ENCODE data around the gene ZBED4.
A peak's percentile ranks its signal among the peaks of the same experiment; 100 is the strongest.

ZBED4 gene

GRCh38 chr22:49923445-49923844, 69.8 kb downstream of the ZBED4 start:
- TF ChIP-seq CTCF (IDR thresholded peaks at IDR 0.05; ENCODE audit: low read depth, low read length) = peak; percentile 29
- Histone ChIP-seq H3K36me3 (no peaks in the 10 kb centered on the region), H3K4me1 (no peaks in the 10 kb centered on the region), H3K9me3 (no peaks in the 10 kb centered on the region), H3K4me3 (ENCODE audit: low read depth, low read length) (no peak overlapping the region), H3K27me3 (no peaks in the 10 kb centered on the region)
- DNase-seq = peak; percentile 15

GRCh38 chr22:49924113-49924833, 70.6 kb downstream of the ZBED4 start:
- DNase-seq = no peak
- TF ChIP-seq CTCF (IDR thresholded peaks at IDR 0.05; ENCODE audit: low read depth, low read length) = no peak
- Histone ChIP-seq H3K27me3 (peaks cover 2% of the 10 kb centered on the region; the same call in 1 of the 2 replicates), H3K4me3 (ENCODE audit: low read depth, low read length) (no peak overlapping the region), H3K4me1 (no peaks in the 10 kb centered on the region), H3K36me3 (no peaks in the 10 kb centered on the region), H3K9me3 (no peaks in the 10 kb centered on the region)

- no peak for DNase-seq
- no peaks in the 10 kb centered on the region for H3K36me3 ChIP-seq
- no peak for TF ChIP-seq CTCF (IDR thresholded peaks at IDR 0.05; ENCODE audit: low read depth, low read length)
- no peaks in the 10 kb centered on the region for H3K4me1 ChIP-seq
- no peak overlapping the region for H3K4me3 ChIP-seq (ENCODE audit: low read depth, low read length)
- H3K9me3 ChIP-seq = no peaks in the 10 kb centered on the region
- H3K27me3 ChIP-seq = peaks cover 2% of the 10 kb centered on the region; the same call in 1 of the 2 replicates
Measured at GRCh38 chr22:49925525-49926128, 72.0 kb downstream of the ZBED4 start.

- H3K27me3 ChIP-seq = peaks cover 2% of the 10 kb centered on the region; the same call in 1 of the 2 replicates
- no peaks in the 10 kb centered on the region for H3K36me3 ChIP-seq
- no peak for TF ChIP-seq CTCF (IDR thresholded peaks at IDR 0.05; ENCODE audit: low read depth, low read length)
- no peak overlapping the region for H3K4me3 ChIP-seq (ENCODE audit: low read depth, low read length)
- no peaks in the 10 kb centered on the region for H3K4me1 ChIP-seq
- DNase-seq = no peak
- H3K9me3 ChIP-seq = no peaks in the 10 kb centered on the region
Measured at GRCh38 chr22:49926916-49927315, 73.3 kb downstream of the ZBED4 start.

- Histone ChIP-seq H3K4me3 (ENCODE audit: low read depth, low read length) (no peak overlapping the region), H3K4me1 (no peaks in the 10 kb centered on the region), H3K27me3 (peaks cover 2% of the 10 kb centered on the region; the same call in 1 of the 2 replicates), H3K36me3 (no peaks in the 10 kb centered on the region), H3K9me3 (no peaks in the 10 kb centered on the region)
- no peak for TF ChIP-seq CTCF (IDR thresholded peaks at IDR 0.05; ENCODE audit: low read depth, low read length)
- DNase-seq = no peak
Measured at GRCh38 chr22:49927483-49928184, 74.0 kb downstream of the ZBED4 start.

- no peak for TF ChIP-seq CTCF (IDR thresholded peaks at IDR 0.05; ENCODE audit: low read depth, low read length)
- no peaks in the 10 kb centered on the region for H3K9me3 ChIP-seq
- H3K4me3 ChIP-seq (ENCODE audit: low read depth, low read length) = no peak overlapping the region
- H3K27me3 ChIP-seq = peaks cover 2% of the 10 kb centered on the region; the same call in 1 of the 2 replicates
- no peak for DNase-seq
- no peaks in the 10 kb centered on the region for H3K36me3 ChIP-seq
- H3K4me1 ChIP-seq = no peaks in the 10 kb centered on the region
Measured at GRCh38 chr22:49928185-49928495, 74.5 kb downstream of the ZBED4 start.

Data from BE2C (cell line).